CD4-positive, alpha-beta T cell treated with Interleukin-4 for 4 hours (primary cell): Measurements from ENCODE around the gene DEGS1.
"Not testable (repeated sequence)": the region's sequence is repeated elsewhere in the genome, so short reads cannot be mapped to it uniquely, and the experiment has no call there.

Experiments
- DNase-seq: peaks from one replicate; pipeline ENCODE4 v3.0.0-alpha.2; 2020

Gene DEGS1

GRCh38 chr1:224181453-224181810 lies 1.6 kb upstream of the DEGS1 start:
- DNase-seq, result no peak

GRCh38 chr1:224182057-224182865 lies 779 bp upstream of the DEGS1 start:
- DNase-seq, result peak; percentile 86

- peak; percentile 55 for DNase-seq
These were observed 712 bp downstream of the DEGS1 start for GRCh38 chr1:224183591-224184312.

- DNase-seq, result no peak
These were observed 2.2 kb downstream of the DEGS1 start for GRCh38 chr1:224185208-224185607.

GRCh38 chr1:224188286-224188685 lies 5.2 kb downstream of the DEGS1 start:
- no peak for DNase-seq

GRCh38 chr1:224189561-224189960 lies 6.5 kb downstream of the DEGS1 start:
- DNase-seq, result no peak

GRCh38 chr1:224192082-224192788 lies 9.2 kb downstream of the DEGS1 start:
- DNase-seq, result no peak

- DNase-seq, result no peak
These were observed 10.4 kb downstream of the DEGS1 start for GRCh38 chr1:224193319-224193966.

- no peak for DNase-seq
These were observed 14.0 kb downstream of the DEGS1 start for GRCh38 chr1:224196813-224197600.

- DNase-seq, result no peak
These were observed 15.5 kb downstream of the DEGS1 start for GRCh38 chr1:224198572-224198971.

GRCh38 chr1:224199679-224200078 lies 16.6 kb downstream of the DEGS1 start:
- no peak for DNase-seq

- no peak for DNase-seq
These were observed 18.3 kb downstream of the DEGS1 start for GRCh38 chr1:224201383-224201782.

GRCh38 chr1:224201853-224202252 lies 18.8 kb downstream of the DEGS1 start:
- DNase-seq, result no peak

GRCh38 chr1:224203243-224204016 lies 20.4 kb downstream of the DEGS1 start:
- DNase-seq, result no peak

- peak; percentile 45 for DNase-seq
These were observed 22.4 kb downstream of the DEGS1 start for GRCh38 chr1:224205438-224205840.

GRCh38 chr1:224205931-224206538 lies 23.0 kb downstream of the DEGS1 start:
- not testable (repeated sequence) for DNase-seq

- no peak for DNase-seq
These were observed 28.3 kb downstream of the DEGS1 start for GRCh38 chr1:224211206-224211962.

- DNase-seq, result no peak
These were observed 29.6 kb downstream of the DEGS1 start for GRCh38 chr1:224212618-224213061.

- DNase-seq, result no peak
These were observed 30.5 kb downstream of the DEGS1 start for GRCh38 chr1:224213438-224214119.

GRCh38 chr1:224216382-224216781 lies 33.3 kb downstream of the DEGS1 start:
- DNase-seq, result no peak
